Measurements from ENCODE around the gene AATK. TPM values are rescaled to one million over a fixed set of nuclear protein-coding genes. Genes with fewer than 3 reads are reported as not detected.

AATK gene
- total and polyA plus RNA-seq, 9 of the 15 experiments (the other 6 are each of a cell fraction or from before 2014, with no cell fraction given): 0.11 to 0.55 (median 0.38) TPM; not detected in 5

- Histone ChIP-seq H3K4me3 (no peak overlapping the region), H3K79me2 (ENCODE audit: control insufficient read depth, insufficient read depth, low read length) (no peaks in the 10 kb centered on the region), H3K9me1 (ENCODE audit: control insufficient read depth, insufficient read depth, low read length) (no peaks in the 10 kb centered on the region), H3K9me3 (replicated peaks; ENCODE audit: control insufficient read depth, insufficient read depth, low read depth, low read length) (no peaks in the 10 kb centered on the region), H3K4me1 (replicated peaks in 1 of 2; ENCODE audit: control insufficient read depth in 2 of 2, insufficient read depth in 2 of 2, low read length in 2 of 2) (peaks cover 0 to 90% of the 10 kb centered on the region in 2 experiments; a peak in 4 of 5 replicates), H4K20me1 (replicated peaks; ENCODE audit: control insufficient read depth, insufficient read depth, low read length) (no peaks in the 10 kb centered on the region), H3K36me3 (ENCODE audit: control insufficient read depth, insufficient read depth, low read length) (no peaks in the 10 kb centered on the region), H3K4me2 (ENCODE audit: insufficient read depth, low read length) (no peak overlapping the region), H2AFZ (ENCODE audit: low read depth, low read length) (no peak overlapping the region), H3K9ac (ENCODE audit: insufficient read depth in 1 of 2, low read depth in 2 of 2, low read length in 2 of 2) (peak overlapping the region in 1 of 2 experiments; percentile 9; a peak in 1 of 4 replicates), H3K27me3 (ENCODE audit: control insufficient read depth in 2 of 2, insufficient read depth in 2 of 2, low read length in 2 of 2) (peaks cover 9 to 25% of the 10 kb centered on the region in 2 experiments; a peak in 4 of 5 replicates), H3K27ac (ENCODE audit: extremely low read depth, low read depth, low read length) (no peak overlapping the region)
- intact Hi-C loops (cut with micrococcal nuclease) (no loop called here), in situ Hi-C loops (cut with MboI) (no loop called here)
- WGBS (ENCODE audit: insufficient coverage, low coverage, missing lambda C conversion rate): 37% methylated on average over 16 of the region's 18 CpGs
- TF ChIP-seq, protein P1, sequence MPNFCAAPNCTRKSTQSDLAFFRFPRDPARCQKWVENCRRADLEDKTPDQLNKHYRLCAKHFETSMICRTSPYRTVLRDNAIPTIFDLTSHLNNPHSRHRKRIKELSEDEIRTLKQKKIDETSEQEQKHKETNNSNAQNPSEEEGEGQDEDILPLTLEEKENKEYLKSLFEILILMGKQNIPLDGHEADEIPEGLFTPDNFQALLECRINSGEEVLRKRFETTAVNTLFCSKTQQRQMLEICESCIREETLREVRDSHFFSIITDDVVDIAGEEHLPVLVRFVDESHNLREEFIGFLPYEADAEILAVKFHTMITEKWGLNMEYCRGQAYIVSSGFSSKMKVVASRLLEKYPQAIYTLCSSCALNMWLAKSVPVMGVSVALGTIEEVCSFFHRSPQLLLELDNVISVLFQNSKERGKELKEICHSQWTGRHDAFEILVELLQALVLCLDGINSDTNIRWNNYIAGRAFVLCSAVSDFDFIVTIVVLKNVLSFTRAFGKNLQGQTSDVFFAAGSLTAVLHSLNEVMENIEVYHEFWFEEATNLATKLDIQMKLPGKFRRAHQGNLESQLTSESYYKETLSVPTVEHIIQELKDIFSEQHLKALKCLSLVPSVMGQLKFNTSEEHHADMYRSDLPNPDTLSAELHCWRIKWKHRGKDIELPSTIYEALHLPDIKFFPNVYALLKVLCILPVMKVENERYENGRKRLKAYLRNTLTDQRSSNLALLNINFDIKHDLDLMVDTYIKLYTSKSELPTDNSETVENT (CRISPR knock-in tag; IDR thresholded peaks at IDR 0.05): 0 out of 2 replicates have a peak, but pooled peaks have one; percentile 8
- no peak for TF ChIP-seq CHCHD3 (CRISPR knock-in tag; IDR thresholded peaks at IDR 0.05)
- POLR2A ChIA-PET: no interaction called here
- BruUV-seq (replicated peaks): no TSS peak
- CTCF ChIA-PET (ENCODE audit: low intra/inter-chr PET ratio): no interaction called here
- FAIRE-seq: no peak
- no peak for ATAC-seq
- DNase-seq (ENCODE audit: extremely low read depth in 1 of 4, low spot score in 3 of 4): no peak
Observed at GRCh38 chr17:81124377-81124776, 41.6 kb downstream of the AATK start.
